HEK293 (cell line): Measurements from ENCODE around the gene ARHGAP23.

Experiments
- CTCF ChIA-PET: fragments of 350-600 bp; formaldehyde crosslinking; extraction: SDS; loops from one replicate; lab custom pipeline; 2021; ENCODE audit warnings: antibody characterized with exemption; lab: Yijun Ruan, JAX
- POLR2A ChIA-PET: fragments of 300-600 bp; formaldehyde crosslinking; extraction: SDS; loops from one replicate; lab custom pipeline; 2020; ENCODE audit warnings: antibody characterized with exemption, inconsistent platforms; lab: Yijun Ruan, JAX
- H3K27ac ChIP-seq: fragments of 200-500 bp; sonication (Bioruptor generic); 2 replicates; pipeline ENCODE4 v1.5.1; 2014; ENCODE audit warnings: low read depth, low read length, control low read depth, inconsistent platforms; ENCODE audit errors: extremely low read depth
- H3K36me3 ChIP-seq, 2 experiments: fragments of 200-500 bp in 1 of 2; sonication (Bioruptor generic) in 1 of 2; 1 replicate in 1 of 2; 2 replicates in 1 of 2; pipeline ENCODE4 v1.5.1; 2014 to 2017; ENCODE audit warnings: inconsistent platforms in 2 of 2, low read length in 2 of 2; ENCODE audit not compliant: control insufficient read depth in 2 of 2, insufficient read depth in 1 of 2
- H3K4me1 ChIP-seq: fragments of 200-500 bp; sonication (Bioruptor generic); 2 replicates; pipeline ENCODE4 v1.5.1; 2014; ENCODE audit warnings: mild to moderate bottlenecking, low read length, inconsistent platforms; ENCODE audit not compliant: control insufficient read depth, insufficient read depth
- H3K4me3 ChIP-seq: 2 replicates; pipeline ENCODE4 v1.5.1; 2011; ENCODE audit warnings: low read depth, mild to moderate bottlenecking, control low read depth, low read length, moderate library complexity
- H3K9me3 ChIP-seq: fragments of 200-500 bp; sonication (Bioruptor generic); 2 replicates; pipeline ENCODE4 v1.5.1; 2014; ENCODE audit warnings: low read depth, low read length, inconsistent platforms; ENCODE audit not compliant: control insufficient read depth, insufficient read depth
- ELK4 ChIP-seq: IDR thresholded peaks from 2 replicates; pipeline ENCODE4 v1.6.1; 2011; ENCODE audit warnings: mild to moderate bottlenecking, low read depth, low read length, borderline replicate concordance
- KLF1 ChIP-seq: fragments of 450-650 bp; formaldehyde crosslinking; IDR thresholded peaks from 2 replicates; pipeline ENCODE4 v1.5.1; 2016; ENCODE audit warnings: missing biosample characterization, missing genetic modification characterization
- PRDM10 ChIP-seq: fragments of 450-650 bp; formaldehyde crosslinking; IDR thresholded peaks from 2 replicates; pipeline ENCODE4 v1.5.1; 2016; ENCODE audit warnings: missing biosample characterization, missing genetic modification characterization
- SP3 ChIP-seq: fragments of 450-650 bp; formaldehyde crosslinking; IDR thresholded peaks from 2 replicates; pipeline ENCODE4 v1.5.1; 2016; ENCODE audit warnings: missing biosample characterization, missing genetic modification characterization
- WT1 ChIP-seq: fragments of 450-650 bp; formaldehyde crosslinking; IDR thresholded peaks from 2 replicates; pipeline ENCODE4 v1.5.1; 2016; ENCODE audit warnings: missing biosample characterization, missing genetic modification characterization
- ZBTB20 ChIP-seq: fragments of 450-650 bp; formaldehyde crosslinking; IDR thresholded peaks from 2 replicates; pipeline ENCODE4 v1.5.1; 2016; ENCODE audit warnings: missing biosample characterization, missing genetic modification characterization
- ZNF157 ChIP-seq: fragments of 450-650 bp; formaldehyde crosslinking; IDR thresholded peaks from 2 replicates; pipeline ENCODE4 v1.5.1; 2016; ENCODE audit warnings: missing biosample characterization, missing genetic modification characterization
- ZNF174 ChIP-seq: fragments of 450-650 bp; formaldehyde crosslinking; IDR thresholded peaks from 2 replicates; pipeline ENCODE4 v1.5.0; 2017; ENCODE audit warnings: missing biosample characterization, mild to moderate bottlenecking, missing genetic modification characterization
- ZNF2 ChIP-seq: fragments of 450-650 bp; formaldehyde crosslinking; IDR thresholded peaks from 2 replicates; pipeline ENCODE4 v1.5.1; 2016; ENCODE audit warnings: missing biosample characterization, missing genetic modification characterization
- ZNF362 ChIP-seq: fragments of 450-650 bp; formaldehyde crosslinking; IDR thresholded peaks from 2 replicates; pipeline ENCODE4 v1.5.1; 2016; ENCODE audit warnings: missing biosample characterization, missing genetic modification characterization
- ZNF510 ChIP-seq: fragments of 450-650 bp; formaldehyde crosslinking; IDR thresholded peaks from 2 replicates; pipeline ENCODE4 v1.5.1; 2018; ENCODE audit warnings: mild to moderate bottlenecking, missing genetic modification characterization, missing biosample characterization; ENCODE audit not compliant: insufficient replicate concordance
- ZNF549 ChIP-seq: fragments of 450-650 bp; IDR thresholded peaks from 2 replicates; pipeline ENCODE4 v1.5.1; 2018; ENCODE audit warnings: missing biosample characterization, missing genetic modification characterization, mild to moderate bottlenecking, inconsistent platforms, moderate library complexity
- ZNF560 ChIP-seq: fragments of 450-650 bp; formaldehyde crosslinking; IDR thresholded peaks from 2 replicates; pipeline ENCODE4 v1.5.1; 2017; ENCODE audit warnings: missing biosample characterization, missing genetic modification characterization, borderline replicate concordance
- ZNF621 ChIP-seq: fragments of 450-650 bp; formaldehyde crosslinking; IDR thresholded peaks from 2 replicates; pipeline ENCODE4 v1.5.1; 2017; ENCODE audit warnings: missing biosample characterization, missing genetic modification characterization
- ZNF654 ChIP-seq: fragments of 450-650 bp; formaldehyde crosslinking; IDR thresholded peaks from 2 replicates; pipeline ENCODE4 v1.5.1; 2016; ENCODE audit warnings: low read depth, missing biosample characterization, missing genetic modification characterization
- ZNF830 ChIP-seq: fragments of 450-650 bp; IDR thresholded peaks from 2 replicates; pipeline ENCODE4 v1.5.0; 2018; ENCODE audit warnings: missing biosample characterization, missing genetic modification characterization, low read depth, mild to moderate bottlenecking, moderate library complexity
- ZSCAN23 ChIP-seq: fragments of 450-650 bp; formaldehyde crosslinking; IDR thresholded peaks from 2 replicates; pipeline ENCODE4 v1.5.1; 2016; ENCODE audit warnings: missing biosample characterization, missing genetic modification characterization
- ZSCAN30 ChIP-seq: fragments of 450-650 bp; IDR thresholded peaks from 2 replicates; pipeline ENCODE4 v1.5.1; 2018; ENCODE audit warnings: missing biosample characterization, mild to moderate bottlenecking, missing genetic modification characterization, moderate library complexity
- ZSCAN4 ChIP-seq: fragments of 450-650 bp; formaldehyde crosslinking; IDR thresholded peaks from 2 replicates; pipeline ENCODE4 v1.5.1; 2017; ENCODE audit warnings: missing biosample characterization, missing genetic modification characterization
- TF ChIP-seq, protein P1 (sequence below): fragments of 450-650 bp; formaldehyde crosslinking; IDR thresholded peaks from 2 replicates; pipeline ENCODE4 v1.5.1; 2016; ENCODE audit warnings: missing biosample characterization, missing genetic modification characterization
- TF ChIP-seq, protein P2 (sequence below): fragments of 450-650 bp; formaldehyde crosslinking; IDR thresholded peaks from 2 replicates; pipeline ENCODE4 v1.5.1; 2017; ENCODE audit warnings: missing biosample characterization, missing genetic modification characterization

Gene ARHGAP23

GRCh38 chr17:38557396-38557795 lies 129.1 kb downstream of the ARHGAP23 start (continued):
- no peak for TF ChIP-seq ZNF362 (tag by site-specific recombination)
- TF ChIP-seq, all 188 proteins: peak for 0

DNA sequence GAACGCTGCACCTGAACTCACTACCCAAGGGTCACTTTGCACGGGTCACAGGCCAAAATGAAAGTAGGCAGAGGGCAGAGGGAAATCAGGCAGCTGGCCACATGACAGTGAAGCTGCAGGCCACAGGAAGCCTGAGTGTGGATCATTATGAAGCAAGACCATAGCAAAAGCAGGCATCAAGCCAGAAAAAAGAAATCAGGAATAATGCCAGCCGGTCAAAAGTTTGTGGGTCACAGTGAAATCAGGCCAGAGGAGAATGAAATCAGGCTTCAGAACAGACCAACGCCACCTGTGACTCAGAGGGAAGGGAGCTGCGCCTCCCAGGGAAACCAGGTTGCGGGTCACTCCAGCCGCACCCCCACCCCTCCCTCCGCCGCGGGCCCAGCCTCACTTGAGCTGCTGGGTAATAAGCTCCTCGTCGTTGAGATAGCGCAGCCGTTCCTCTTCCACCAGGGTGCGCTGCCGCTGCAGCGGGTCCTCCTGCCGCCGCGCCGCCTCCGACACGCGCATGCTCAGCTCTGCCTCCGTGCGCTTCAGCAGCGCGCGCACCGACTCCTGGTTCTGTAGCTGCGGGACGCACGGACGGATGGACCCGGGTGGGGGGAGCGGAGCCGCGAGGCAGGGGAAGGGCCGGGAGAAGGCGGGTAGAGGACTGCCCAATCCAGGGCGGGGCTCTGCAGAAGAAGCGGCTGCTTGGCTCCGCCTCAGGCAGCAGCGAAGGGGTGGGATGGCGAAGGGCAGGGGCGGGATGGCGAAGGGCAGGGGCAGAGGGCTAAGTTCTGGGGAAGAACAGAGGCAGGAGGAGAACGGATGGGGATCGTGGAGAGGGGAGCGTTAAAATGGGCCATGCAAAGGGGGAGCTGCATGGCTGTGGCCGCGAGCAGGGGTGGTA lies 129.8 kb downstream of the ARHGAP23 start:
- H3K4me1 ChIP-seq = peaks cover 15% of the 10 kb centered on the region
- H3K9me3 ChIP-seq = no peaks in the 10 kb centered on the region
- H3K27ac ChIP-seq = no peak overlapping the region
- ChIA-PET CTCF (interaction anchor here (0.5 to 10.8 kb wide), 50 partner anchors 8 to 251 kb away, joined by 3 to 264 read pairs (median 5); partner anchors contain the start of genes EPOP and SRCIN1), POLR2A (interaction anchor here (0.6 to 2.4 kb wide), 18 partner anchors 8 to 1917 kb away, joined by 3 to 14 read pairs (median 4); no protein-coding TSS in a partner anchor)
- H3K4me3 ChIP-seq = peak overlapping the region; percentile 37
- peaks cover 0 to 17% of the 10 kb centered on the region in 2 experiments; a peak in 1 of 3 replicates for H3K36me3 ChIP-seq
- TF ChIP-seq ZNF157 = no peak
- TF ChIP-seq, protein P1, sequence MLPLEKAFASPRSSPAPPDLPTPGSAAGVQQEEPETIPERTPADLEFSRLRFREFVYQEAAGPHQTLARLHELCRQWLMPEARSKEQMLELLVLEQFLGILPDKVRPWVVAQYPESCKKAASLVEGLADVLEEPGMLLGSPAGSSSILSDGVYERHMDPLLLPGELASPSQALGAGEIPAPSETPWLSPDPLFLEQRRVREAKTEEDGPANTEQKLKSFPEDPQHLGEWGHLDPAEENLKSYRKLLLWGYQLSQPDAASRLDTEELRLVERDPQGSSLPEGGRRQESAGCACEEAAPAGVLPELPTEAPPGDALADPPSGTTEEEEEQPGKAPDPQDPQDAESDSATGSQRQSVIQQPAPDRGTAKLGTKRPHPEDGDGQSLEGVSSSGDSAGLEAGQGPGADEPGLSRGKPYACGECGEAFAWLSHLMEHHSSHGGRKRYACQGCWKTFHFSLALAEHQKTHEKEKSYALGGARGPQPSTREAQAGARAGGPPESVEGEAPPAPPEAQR (tag by site-specific recombination) = no peak
- TF ChIP-seq ZNF174 (tag by site-specific recombination) = no peak
- TF ChIP-seq ZSCAN23 (tag by site-specific recombination) = peak; percentile 39; the same call in 1 of the 2 replicates
- TF ChIP-seq, protein P2, sequence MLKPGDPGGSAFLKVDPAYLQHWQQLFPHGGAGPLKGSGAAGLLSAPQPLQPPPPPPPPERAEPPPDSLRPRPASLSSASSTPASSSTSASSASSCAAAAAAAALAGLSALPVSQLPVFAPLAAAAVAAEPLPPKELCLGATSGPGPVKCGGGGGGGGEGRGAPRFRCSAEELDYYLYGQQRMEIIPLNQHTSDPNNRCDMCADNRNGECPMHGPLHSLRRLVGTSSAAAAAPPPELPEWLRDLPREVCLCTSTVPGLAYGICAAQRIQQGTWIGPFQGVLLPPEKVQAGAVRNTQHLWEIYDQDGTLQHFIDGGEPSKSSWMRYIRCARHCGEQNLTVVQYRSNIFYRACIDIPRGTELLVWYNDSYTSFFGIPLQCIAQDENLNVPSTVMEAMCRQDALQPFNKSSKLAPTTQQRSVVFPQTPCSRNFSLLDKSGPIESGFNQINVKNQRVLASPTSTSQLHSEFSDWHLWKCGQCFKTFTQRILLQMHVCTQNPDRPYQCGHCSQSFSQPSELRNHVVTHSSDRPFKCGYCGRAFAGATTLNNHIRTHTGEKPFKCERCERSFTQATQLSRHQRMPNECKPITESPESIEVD = no peak
- 0 out of 2 replicates have a peak, but pooled peaks have one; percentile 9 for TF ChIP-seq WT1 (tag by site-specific recombination)
- peak; percentile 83 for TF ChIP-seq KLF1 (tag by site-specific recombination)
- TF ChIP-seq PRDM10 (tag by site-specific recombination) = peak; percentile 87
- peak; percentile 87 for TF ChIP-seq ZNF2
- no peak for TF ChIP-seq ZNF549 (tag by site-specific recombination)
- TF ChIP-seq ZSCAN30 (tag by site-specific recombination) = 0 out of 2 replicates have a peak, but pooled peaks have one; percentile 33
- no peak for TF ChIP-seq ZNF621 (tag by site-specific recombination)
- TF ChIP-seq ZNF560 (tag by site-specific recombination) = no peak
- no peak for TF ChIP-seq ZNF510 (tag by site-specific recombination)
- no peak for TF ChIP-seq ZSCAN4 (tag by site-specific recombination)
- TF ChIP-seq ZNF654 (tag by site-specific recombination) = peak; percentile 57
- TF ChIP-seq SP3 (tag by site-specific recombination) = peak; percentile 91
- no peak for TF ChIP-seq ZNF830 (tag by site-specific recombination)
- no peak for TF ChIP-seq ELK4
- TF ChIP-seq ZBTB20 = peak; percentile 73
